ENCODE results near the gene ABCB10.
"Not testable (repeated sequence)": the region's sequence is repeated elsewhere in the genome, so short reads cannot be mapped to it uniquely, and the experiment has no call there.

Gene ABCB10

GRCh38 chr1:229596925-229597699 is 38.6 kb upstream of the ABCB10 start:
- no peaks in the 10 kb centered on the region for H3K4me1 ChIP-seq (ENCODE audit: insufficient read depth, insufficient read length)
- H3K9me3 ChIP-seq (ENCODE audit: insufficient read depth, low read length) = no peaks in the 10 kb centered on the region
- TF ChIP-seq ZNF274 (IDR thresholded peaks at IDR 0.05; ENCODE audit: low read depth, low read length) = no peak
- no peak for TF ChIP-seq YY1 (IDR thresholded peaks at IDR 0.05; ENCODE audit: insufficient read depth, insufficient read length)
- no peak for TF ChIP-seq SUZ12 (IDR thresholded peaks at IDR 0.05; ENCODE audit: extremely low read depth, insufficient read depth, insufficient read length)
- H3K36me3 ChIP-seq (ENCODE audit: insufficient read depth, insufficient read length, low read length) = peaks cover 63% of the 10 kb centered on the region
- no peak for DNase-seq (ENCODE audit: low read depth, low spot score)
- H3K4me3 ChIP-seq (ENCODE audit: insufficient read length, low read depth) = no peak overlapping the region
- no peak overlapping the region for H3K9ac ChIP-seq (ENCODE audit: insufficient read length, low read depth)
- H3K27me3 ChIP-seq (ENCODE audit: insufficient read depth, insufficient read length) = no peaks in the 10 kb centered on the region

GRCh38 chr1:229595876-229596275 is 37.4 kb upstream of the ABCB10 start:
- H3K4me3 ChIP-seq (ENCODE audit: insufficient read length, low read depth); H3K9me3 ChIP-seq (ENCODE audit: insufficient read depth, low read length); H3K27me3 ChIP-seq (ENCODE audit: insufficient read depth, insufficient read length); H3K9ac ChIP-seq (ENCODE audit: insufficient read length, low read depth); DNase-seq (ENCODE audit: low read depth, low spot score); H3K4me1 ChIP-seq (ENCODE audit: insufficient read depth, insufficient read length): not testable (repeated sequence)
- peaks cover 51% of the 10 kb centered on the region for H3K36me3 ChIP-seq (ENCODE audit: insufficient read depth, insufficient read length, low read length)

- Histone ChIP-seq H3K9me3 (ENCODE audit: insufficient read depth, low read length) (no peaks in the 10 kb centered on the region), H3K4me3 (ENCODE audit: insufficient read length, low read depth) (no peak overlapping the region), H3K27me3 (ENCODE audit: insufficient read depth, insufficient read length) (no peaks in the 10 kb centered on the region), H3K36me3 (ENCODE audit: insufficient read depth, insufficient read length, low read length) (peaks cover 37% of the 10 kb centered on the region), H3K9ac (ENCODE audit: insufficient read length, low read depth) (no peak overlapping the region), H3K4me1 (ENCODE audit: insufficient read depth, insufficient read length) (no peaks in the 10 kb centered on the region)
- no peak for TF ChIP-seq YY1 (IDR thresholded peaks at IDR 0.05; ENCODE audit: insufficient read depth, insufficient read length)
- TF ChIP-seq SUZ12 (IDR thresholded peaks at IDR 0.05; ENCODE audit: extremely low read depth, insufficient read depth, insufficient read length) = no peak
- TF ChIP-seq ZNF274 (IDR thresholded peaks at IDR 0.05; ENCODE audit: low read depth, low read length) = no peak
- no peak for DNase-seq (ENCODE audit: low read depth, low spot score)
Observed at GRCh38 chr1:229594227-229595008, 35.9 kb upstream of the ABCB10 start.

GRCh38 chr1:229593800-229594199 is 35.3 kb upstream of the ABCB10 start:
- DNase-seq (ENCODE audit: low read depth, low spot score) = no peak
- peaks cover 35% of the 10 kb centered on the region for H3K36me3 ChIP-seq (ENCODE audit: insufficient read depth, insufficient read length, low read length)
- no peaks in the 10 kb centered on the region for H3K4me1 ChIP-seq (ENCODE audit: insufficient read depth, insufficient read length)
- H3K27me3 ChIP-seq (ENCODE audit: insufficient read depth, insufficient read length) = no peaks in the 10 kb centered on the region
- TF ChIP-seq ZNF274 (IDR thresholded peaks at IDR 0.05; ENCODE audit: low read depth, low read length) (no peak), YY1 (IDR thresholded peaks at IDR 0.05; ENCODE audit: insufficient read depth, insufficient read length) (no peak), SUZ12 (IDR thresholded peaks at IDR 0.05; ENCODE audit: extremely low read depth, insufficient read depth, insufficient read length) (no peak)
- no peak overlapping the region for H3K4me3 ChIP-seq (ENCODE audit: insufficient read length, low read depth)
- no peak overlapping the region for H3K9ac ChIP-seq (ENCODE audit: insufficient read length, low read depth)
- H3K9me3 ChIP-seq (ENCODE audit: insufficient read depth, low read length) = no peaks in the 10 kb centered on the region

GRCh38 chr1:229590119-229590518 is 31.6 kb upstream of the ABCB10 start:
- H3K36me3 ChIP-seq (ENCODE audit: insufficient read depth, insufficient read length, low read length) = peaks cover 25% of the 10 kb centered on the region
- no peak overlapping the region for H3K9ac ChIP-seq (ENCODE audit: insufficient read length, low read depth)
- no peak overlapping the region for H3K4me3 ChIP-seq (ENCODE audit: insufficient read length, low read depth)
- no peaks in the 10 kb centered on the region for H3K9me3 ChIP-seq (ENCODE audit: insufficient read depth, low read length)
- TF ChIP-seq YY1 (IDR thresholded peaks at IDR 0.05; ENCODE audit: insufficient read depth, insufficient read length) (no peak), ZNF274 (IDR thresholded peaks at IDR 0.05; ENCODE audit: low read depth, low read length) (no peak), SUZ12 (IDR thresholded peaks at IDR 0.05; ENCODE audit: extremely low read depth, insufficient read depth, insufficient read length) (no peak)
- no peak for DNase-seq (ENCODE audit: low read depth, low spot score)
- H3K4me1 ChIP-seq (ENCODE audit: insufficient read depth, insufficient read length) = no peaks in the 10 kb centered on the region
- H3K27me3 ChIP-seq (ENCODE audit: insufficient read depth, insufficient read length) = no peaks in the 10 kb centered on the region

- Histone ChIP-seq H3K9ac (ENCODE audit: insufficient read length, low read depth) (no peak overlapping the region), H3K27me3 (ENCODE audit: insufficient read depth, insufficient read length) (no peaks in the 10 kb centered on the region), H3K9me3 (ENCODE audit: insufficient read depth, low read length) (no peaks in the 10 kb centered on the region), H3K36me3 (ENCODE audit: insufficient read depth, insufficient read length, low read length) (no peaks in the 10 kb centered on the region), H3K4me1 (ENCODE audit: insufficient read depth, insufficient read length) (no peaks in the 10 kb centered on the region), H3K4me3 (ENCODE audit: insufficient read length, low read depth) (no peak overlapping the region)
- TF ChIP-seq SUZ12 (IDR thresholded peaks at IDR 0.05; ENCODE audit: extremely low read depth, insufficient read depth, insufficient read length) = no peak
- TF ChIP-seq ZNF274 (IDR thresholded peaks at IDR 0.05; ENCODE audit: low read depth, low read length) = no peak
- TF ChIP-seq YY1 (IDR thresholded peaks at IDR 0.05; ENCODE audit: insufficient read depth, insufficient read length) = no peak
- DNase-seq (ENCODE audit: low read depth, low spot score) = no peak
Observed at GRCh38 chr1:229585338-229585737, 26.8 kb upstream of the ABCB10 start.

GRCh38 chr1:229582715-229583114 is 24.2 kb upstream of the ABCB10 start:
- Histone ChIP-seq H3K9ac (ENCODE audit: insufficient read length, low read depth) (no peak overlapping the region), H3K4me3 (ENCODE audit: insufficient read length, low read depth) (no peak overlapping the region), H3K27me3 (ENCODE audit: insufficient read depth, insufficient read length) (no peaks in the 10 kb centered on the region), H3K9me3 (ENCODE audit: insufficient read depth, low read length) (no peaks in the 10 kb centered on the region), H3K36me3 (ENCODE audit: insufficient read depth, insufficient read length, low read length) (no peaks in the 10 kb centered on the region), H3K4me1 (ENCODE audit: insufficient read depth, insufficient read length) (peaks cover 4% of the 10 kb centered on the region)
- DNase-seq (ENCODE audit: low read depth, low spot score) = no peak
- TF ChIP-seq ZNF274 (IDR thresholded peaks at IDR 0.05; ENCODE audit: low read depth, low read length) (no peak), SUZ12 (IDR thresholded peaks at IDR 0.05; ENCODE audit: extremely low read depth, insufficient read depth, insufficient read length) (no peak), YY1 (IDR thresholded peaks at IDR 0.05; ENCODE audit: insufficient read depth, insufficient read length) (no peak)
